ENCODE measurements around the gene RPS6KA4. TPM values are rescaled to one million over a fixed set of nuclear protein-coding genes. Genes with fewer than 3 reads are reported as not detected.

RPS6KA4 gene
- total RNA-seq, 1 experiment from 2014 or later = 67.3 TPM

DNA sequence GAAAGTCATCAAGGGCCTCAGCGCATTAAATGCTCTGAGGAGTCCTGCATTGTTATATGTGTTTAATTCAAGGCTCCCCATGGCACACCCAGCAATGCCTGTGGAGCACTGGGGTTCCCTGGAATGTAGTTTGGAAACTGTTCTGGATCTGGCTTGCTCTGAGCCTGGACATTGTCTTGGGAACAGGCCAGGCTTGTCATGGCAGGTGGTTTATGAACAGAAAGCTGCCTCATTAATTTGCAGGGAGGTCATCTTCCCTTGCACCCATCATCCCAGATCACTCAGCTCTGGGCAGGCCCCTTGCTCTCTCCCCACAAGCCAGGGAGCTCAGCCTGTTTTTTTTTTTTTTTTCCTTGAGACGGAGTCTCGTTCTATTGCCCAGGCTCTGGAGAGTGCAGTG is 32.9 kb downstream of the RPS6KA4 start:
- ATAC-seq (no peak), DNase-seq (ENCODE audit: low read depth, low spot score) (no peak)
- Histone ChIP-seq H3K9ac (ENCODE audit: low read length) (no peak overlapping the region), H3K4me3 (replicated peaks in 1 of 2; ENCODE audit: low read depth in 1 of 2, low read length in 2 of 2) (no peak overlapping the region), H2AFZ (ENCODE audit: low read depth, low read length, poor library complexity, severe bottlenecking) (no peak overlapping the region), H3K27ac (ENCODE audit: low read depth, low read length) (no peak overlapping the region), H3K36me3 (ENCODE audit: control insufficient read depth in 1 of 2, insufficient read depth in 2 of 2, low read length in 2 of 2) (no peaks in the 10 kb centered on the region), H3K79me2 (ENCODE audit: insufficient read depth, low read length) (no peaks in the 10 kb centered on the region), H3K4me2 (ENCODE audit: low read length) (no peak overlapping the region), H3K4me1 (ENCODE audit: control insufficient read depth in 1 of 2, insufficient read depth in 2 of 2, low read length in 2 of 2) (no peaks in the 10 kb centered on the region), H3K27me3 (ENCODE audit: insufficient read depth, low read length) (no peaks in the 10 kb centered on the region), H3K9me2 (ENCODE audit: insufficient read depth) (no peaks in the 10 kb centered on the region), H3K9me3 (ENCODE audit: control insufficient read depth in 1 of 2, insufficient read depth in 1 of 2, low read depth in 1 of 2, low read length in 2 of 2) (no peaks in the 10 kb centered on the region), H4K20me1 (ENCODE audit: insufficient read depth) (no peaks in the 10 kb centered on the region)
- POLR2A ChIA-PET = no interaction called here
- intact Hi-C loops (cut with micrococcal nuclease) = no loop called here
- RAD21 ChIA-PET (ENCODE audit: low non-redundant PET in 1 of 2, low total read pairs in 2 of 2, uncharacterized antibody in 2 of 2, unreplicated experiment in 2 of 2) = no interaction called here
- TF ChIP-seq, protein P1, sequence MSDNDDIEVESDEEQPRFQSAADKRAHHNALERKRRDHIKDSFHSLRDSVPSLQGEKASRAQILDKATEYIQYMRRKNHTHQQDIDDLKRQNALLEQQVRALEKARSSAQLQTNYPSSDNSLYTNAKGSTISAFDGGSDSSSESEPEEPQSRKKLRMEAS (IDR thresholded peaks at IDR 0.05) = no peak
- TF ChIP-seq SIN3A (IDR thresholded peaks at IDR 0.05; ENCODE audit: low read depth) (no peak), CBX3 (IDR thresholded peaks at IDR 0.05; ENCODE audit: low read depth) (no peak), EZH2 (IDR thresholded peaks at IDR 0.05) (no peak)
- TF ChIP-seq, protein P2, sequence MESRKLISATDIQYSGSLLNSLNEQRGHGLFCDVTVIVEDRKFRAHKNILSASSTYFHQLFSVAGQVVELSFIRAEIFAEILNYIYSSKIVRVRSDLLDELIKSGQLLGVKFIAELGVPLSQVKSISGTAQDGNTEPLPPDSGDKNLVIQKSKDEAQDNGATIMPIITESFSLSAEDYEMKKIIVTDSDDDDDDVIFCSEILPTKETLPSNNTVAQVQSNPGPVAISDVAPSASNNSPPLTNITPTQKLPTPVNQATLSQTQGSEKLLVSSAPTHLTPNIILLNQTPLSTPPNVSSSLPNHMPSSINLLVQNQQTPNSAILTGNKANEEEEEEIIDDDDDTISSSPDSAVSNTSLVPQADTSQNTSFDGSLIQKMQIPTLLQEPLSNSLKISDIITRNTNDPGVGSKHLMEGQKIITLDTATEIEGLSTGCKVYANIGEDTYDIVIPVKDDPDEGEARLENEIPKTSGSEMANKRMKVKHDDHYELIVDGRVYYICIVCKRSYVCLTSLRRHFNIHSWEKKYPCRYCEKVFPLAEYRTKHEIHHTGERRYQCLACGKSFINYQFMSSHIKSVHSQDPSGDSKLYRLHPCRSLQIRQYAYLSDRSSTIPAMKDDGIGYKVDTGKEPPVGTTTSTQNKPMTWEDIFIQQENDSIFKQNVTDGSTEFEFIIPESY (IDR thresholded peaks at IDR 0.05; ENCODE audit: extremely low read depth, insufficient replicate concordance, low read length) = no peak
- TF ChIP-seq, protein P3, sequence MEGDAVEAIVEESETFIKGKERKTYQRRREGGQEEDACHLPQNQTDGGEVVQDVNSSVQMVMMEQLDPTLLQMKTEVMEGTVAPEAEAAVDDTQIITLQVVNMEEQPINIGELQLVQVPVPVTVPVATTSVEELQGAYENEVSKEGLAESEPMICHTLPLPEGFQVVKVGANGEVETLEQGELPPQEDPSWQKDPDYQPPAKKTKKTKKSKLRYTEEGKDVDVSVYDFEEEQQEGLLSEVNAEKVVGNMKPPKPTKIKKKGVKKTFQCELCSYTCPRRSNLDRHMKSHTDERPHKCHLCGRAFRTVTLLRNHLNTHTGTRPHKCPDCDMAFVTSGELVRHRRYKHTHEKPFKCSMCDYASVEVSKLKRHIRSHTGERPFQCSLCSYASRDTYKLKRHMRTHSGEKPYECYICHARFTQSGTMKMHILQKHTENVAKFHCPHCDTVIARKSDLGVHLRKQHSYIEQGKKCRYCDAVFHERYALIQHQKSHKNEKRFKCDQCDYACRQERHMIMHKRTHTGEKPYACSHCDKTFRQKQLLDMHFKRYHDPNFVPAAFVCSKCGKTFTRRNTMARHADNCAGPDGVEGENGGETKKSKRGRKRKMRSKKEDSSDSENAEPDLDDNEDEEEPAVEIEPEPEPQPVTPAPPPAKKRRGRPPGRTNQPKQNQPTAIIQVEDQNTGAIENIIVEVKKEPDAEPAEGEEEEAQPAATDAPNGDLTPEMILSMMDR (IDR thresholded peaks at IDR 0.05 in 2 of 3, conservative IDR thresholded peaks at IDR 0.05 in 1 of 3; ENCODE audit: borderline replicate concordance in 1 of 3, insufficient read depth in 1 of 3, low read depth in 2 of 3, low read length in 2 of 3) = no peak
- BruUV-seq (replicated peaks) = no TSS peak
- CTCF ChIA-PET = no interaction called here

All from HCT116 (cell line).